IPS DF 4.7 (cell line): ENCODE results near the gene AACS.
"Not testable (repeated sequence)": the region's sequence is repeated elsewhere in the genome, so short reads cannot be mapped to it uniquely, and the experiment has no call there.

Source experiments
- DNase-seq: peaks from one replicate; pipeline ENCODE4 v3.0.0-alpha.2; 2013; ENCODE audit warnings: low spot score; ENCODE audit errors: extremely low read depth

The AACS gene

DNA sequence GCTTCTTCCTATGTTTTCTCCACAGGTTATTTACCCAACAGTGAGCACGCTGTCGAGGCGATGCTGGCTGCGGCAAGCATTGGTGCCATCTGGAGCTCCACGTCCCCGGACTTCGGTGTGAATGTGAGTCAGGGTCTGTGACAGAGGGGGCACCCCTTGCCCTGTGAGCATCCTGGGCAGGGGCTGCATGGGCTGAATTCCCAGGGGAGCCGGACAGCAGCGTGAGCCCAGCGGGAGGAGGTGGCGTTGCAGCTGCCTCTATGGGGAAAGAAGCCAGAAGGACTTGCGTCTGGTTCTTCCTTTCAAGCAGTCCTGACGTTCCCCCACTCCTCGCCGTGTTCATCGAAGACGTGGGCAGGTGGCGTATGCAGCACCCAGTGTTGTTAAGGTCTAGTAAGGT lies 26.2 kb downstream of the AACS start:
- no peak for DNase-seq

DNA sequence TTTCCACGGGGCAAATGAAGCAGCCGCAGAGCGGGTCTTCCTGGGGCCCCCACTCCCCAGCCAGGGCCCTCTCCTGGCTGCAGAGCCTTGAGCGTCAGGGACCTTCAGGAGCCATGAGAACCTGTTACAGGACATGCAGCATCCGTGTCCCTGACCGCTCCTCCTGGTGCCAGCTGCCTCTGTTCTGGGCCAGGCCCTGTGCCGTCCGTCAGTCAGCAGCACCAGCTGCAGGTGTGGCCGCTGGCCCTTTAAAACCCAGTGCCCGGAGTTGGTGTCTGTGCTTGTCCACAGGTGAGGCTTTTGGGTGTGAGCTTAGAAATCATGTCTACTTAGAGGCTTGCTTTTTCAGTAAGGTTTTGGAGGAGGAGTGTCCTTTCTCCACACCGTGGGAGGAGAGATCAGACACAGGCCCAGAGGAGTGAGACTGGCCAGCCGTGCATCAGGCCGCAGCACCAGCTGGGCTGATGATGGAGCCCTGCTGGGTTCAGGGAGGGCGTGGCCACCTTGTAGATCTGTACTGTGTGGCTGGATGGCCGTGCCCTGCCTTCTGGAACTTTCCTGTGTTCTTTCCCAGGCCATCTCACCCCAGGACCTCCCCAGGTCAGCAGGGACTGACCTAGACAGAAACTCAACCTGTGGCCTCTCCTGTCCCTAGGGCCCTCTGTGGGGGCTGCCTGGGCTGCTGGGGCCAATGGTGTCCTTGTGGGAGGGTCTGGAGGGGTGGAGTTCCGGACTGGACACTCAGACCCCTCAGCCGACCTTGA lies 27.1 kb downstream of the AACS start:
- no peak for DNase-seq

DNA sequence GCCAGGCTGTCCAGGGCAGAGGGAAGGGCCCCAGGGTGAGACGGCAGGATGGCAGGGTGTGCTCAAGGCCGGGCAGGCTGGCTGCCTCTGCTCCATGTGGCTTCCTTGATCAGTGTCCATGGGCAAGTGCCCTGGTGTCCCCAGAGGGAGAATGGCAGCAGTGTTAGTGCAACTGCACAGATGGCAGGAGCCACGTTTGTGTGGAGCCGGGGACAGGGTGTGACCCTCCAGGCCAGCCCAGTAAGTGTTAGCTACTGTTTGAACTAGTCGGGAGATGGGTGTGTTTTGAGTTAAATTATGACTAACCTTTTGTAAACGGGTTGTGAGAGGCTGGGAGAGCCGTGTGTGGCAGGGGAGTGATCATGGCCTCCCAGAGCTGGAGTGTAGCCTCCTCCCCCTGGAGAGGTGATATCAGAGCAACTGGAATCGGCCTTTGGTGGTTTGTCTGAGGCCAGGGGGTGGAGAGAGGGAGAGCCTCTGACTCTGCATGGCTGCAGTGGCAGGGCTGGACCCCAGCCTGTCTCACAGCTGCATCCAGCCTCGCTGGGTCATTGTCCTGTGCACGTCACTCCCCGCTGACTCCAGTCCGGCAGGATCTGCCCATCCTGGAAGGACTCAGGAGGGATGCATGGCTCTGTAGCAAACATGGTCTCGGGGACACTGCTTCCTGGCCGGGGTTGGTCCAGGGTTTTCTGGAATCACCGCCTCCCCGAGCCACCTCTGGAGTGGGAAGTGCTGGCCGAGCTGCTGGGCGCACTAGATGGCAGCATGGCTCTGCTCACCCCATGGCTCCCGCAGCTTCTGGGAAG lies 27.8 kb downstream of the AACS start:
- no peak for DNase-seq

DNA sequence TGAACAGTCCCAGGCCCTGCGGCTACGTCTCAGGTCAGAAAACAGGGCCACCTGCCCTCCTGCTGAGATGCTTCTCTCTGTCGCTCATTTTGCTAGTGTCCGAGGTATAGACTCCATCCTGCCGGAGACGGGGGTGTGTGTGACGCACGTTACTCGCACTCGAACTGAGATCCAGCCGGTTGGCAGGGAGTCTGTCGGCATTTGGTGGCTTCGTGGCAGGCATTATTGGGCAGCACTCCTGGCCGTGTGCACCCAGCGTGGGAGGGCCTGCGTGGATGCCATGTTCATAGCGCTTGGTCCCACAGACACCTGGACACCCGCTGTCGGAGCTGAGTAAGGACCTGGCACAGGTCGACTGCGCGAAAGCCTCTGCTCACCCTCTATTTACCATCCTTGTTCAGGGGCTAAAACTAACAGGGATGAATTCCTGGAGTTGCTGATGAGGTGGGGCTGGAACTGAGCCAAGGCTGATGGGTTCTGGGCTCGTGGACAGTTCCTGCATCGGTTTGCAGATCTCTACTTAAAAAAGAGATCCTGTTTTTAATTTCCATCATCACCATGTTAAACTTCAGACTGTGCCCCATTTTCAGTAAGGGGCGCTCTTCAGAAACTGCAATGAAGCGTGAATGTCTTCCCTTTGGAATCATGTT lies 28.6 kb downstream of the AACS start:
- no peak for DNase-seq

DNA sequence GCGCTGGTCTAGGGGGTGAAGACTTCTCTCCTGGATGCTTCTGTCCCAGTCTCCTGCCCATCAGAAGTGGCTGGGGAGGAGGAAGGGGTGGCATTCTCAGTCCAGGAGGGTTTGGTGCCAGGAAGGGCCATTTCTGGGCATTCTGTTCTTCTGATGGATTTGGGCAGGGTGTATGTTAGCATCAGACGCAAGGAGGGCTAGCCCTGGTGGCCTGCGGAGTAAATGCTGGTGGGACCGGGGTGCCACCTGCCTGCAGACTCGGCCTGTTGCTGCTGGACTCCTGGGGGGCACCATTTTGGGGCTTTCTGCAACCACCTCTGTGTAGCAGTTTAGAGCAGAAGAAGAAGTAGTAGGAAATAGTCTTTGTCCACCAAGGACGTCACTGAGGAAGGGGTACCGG lies 31.7 kb downstream of the AACS start:
- no peak for DNase-seq

DNA sequence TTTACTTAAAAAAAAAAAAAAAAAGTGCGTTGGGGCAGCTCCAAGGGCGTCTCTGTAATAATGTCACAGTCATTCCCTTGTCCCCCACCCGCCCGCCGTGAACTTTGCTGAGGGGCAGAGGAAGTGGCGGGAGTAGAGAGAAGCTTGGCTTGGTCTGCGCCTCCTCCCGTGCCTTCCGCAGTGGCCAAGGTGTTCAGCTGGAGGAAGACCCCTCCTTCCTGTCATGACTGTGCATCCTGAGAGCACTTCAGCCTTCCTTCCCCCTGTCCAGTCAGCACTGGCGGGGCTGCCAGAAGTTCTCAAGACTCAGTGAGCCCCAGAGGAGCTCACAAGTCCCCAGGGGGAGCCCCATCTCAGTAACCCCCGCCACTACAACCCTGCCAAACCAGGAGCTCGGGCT lies 32.2 kb downstream of the AACS start:
- DNase-seq = no peak

DNA sequence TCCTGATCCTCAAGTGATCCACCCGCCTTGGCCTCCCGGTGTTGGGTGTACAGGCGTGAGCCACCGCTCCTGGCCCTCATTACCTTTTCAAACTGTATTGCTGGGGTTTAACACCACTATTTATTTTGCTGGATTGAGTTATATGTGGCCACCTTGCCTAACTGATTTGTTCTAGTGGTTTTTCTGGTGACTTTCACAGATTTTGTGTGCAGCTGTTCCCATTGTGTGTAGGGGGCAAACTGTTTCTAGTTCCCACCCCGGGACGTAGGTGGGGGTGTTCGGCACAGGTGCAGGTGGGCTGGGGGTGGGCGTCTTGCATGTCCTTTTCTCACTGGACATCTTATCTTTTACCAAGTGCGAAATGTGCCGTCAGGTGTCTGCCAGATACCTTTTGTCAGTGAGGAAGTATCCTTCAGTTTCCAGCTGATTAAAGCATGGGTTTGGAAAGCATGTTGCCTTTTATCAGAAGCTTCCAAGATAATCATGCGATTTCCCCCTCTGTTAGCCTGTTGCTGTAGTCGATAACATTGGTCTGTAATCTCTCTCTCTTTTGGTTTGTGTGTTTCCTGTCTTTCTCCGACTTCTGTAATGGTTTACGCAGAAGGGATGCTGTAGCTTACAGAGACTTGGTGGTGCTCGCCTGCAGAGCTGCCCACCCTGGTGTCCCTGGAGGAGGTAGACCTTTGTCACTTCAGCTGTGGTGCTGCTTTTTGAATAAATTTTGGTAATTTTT lies 33.6 kb downstream of the AACS start:
- no peak for DNase-seq

DNA sequence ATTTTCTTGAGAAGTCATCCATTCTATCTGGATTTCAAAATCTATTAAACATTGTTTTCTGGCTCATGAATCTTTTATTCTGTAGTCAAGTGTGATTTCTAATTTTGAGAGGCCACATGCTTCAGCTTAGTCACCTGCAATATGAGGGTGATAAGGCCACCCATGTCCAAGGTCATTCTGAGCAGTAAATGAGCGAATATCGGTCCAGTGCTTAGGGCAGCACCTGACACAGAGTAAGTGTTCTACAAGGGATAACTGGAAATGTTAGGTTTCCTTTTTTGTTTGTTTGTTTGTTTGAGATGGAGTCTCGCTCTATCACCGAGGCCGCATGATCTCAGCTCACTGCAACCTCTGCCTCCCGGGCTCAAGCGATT lies 34.2 kb downstream of the AACS start:
- no peak for DNase-seq

DNA sequence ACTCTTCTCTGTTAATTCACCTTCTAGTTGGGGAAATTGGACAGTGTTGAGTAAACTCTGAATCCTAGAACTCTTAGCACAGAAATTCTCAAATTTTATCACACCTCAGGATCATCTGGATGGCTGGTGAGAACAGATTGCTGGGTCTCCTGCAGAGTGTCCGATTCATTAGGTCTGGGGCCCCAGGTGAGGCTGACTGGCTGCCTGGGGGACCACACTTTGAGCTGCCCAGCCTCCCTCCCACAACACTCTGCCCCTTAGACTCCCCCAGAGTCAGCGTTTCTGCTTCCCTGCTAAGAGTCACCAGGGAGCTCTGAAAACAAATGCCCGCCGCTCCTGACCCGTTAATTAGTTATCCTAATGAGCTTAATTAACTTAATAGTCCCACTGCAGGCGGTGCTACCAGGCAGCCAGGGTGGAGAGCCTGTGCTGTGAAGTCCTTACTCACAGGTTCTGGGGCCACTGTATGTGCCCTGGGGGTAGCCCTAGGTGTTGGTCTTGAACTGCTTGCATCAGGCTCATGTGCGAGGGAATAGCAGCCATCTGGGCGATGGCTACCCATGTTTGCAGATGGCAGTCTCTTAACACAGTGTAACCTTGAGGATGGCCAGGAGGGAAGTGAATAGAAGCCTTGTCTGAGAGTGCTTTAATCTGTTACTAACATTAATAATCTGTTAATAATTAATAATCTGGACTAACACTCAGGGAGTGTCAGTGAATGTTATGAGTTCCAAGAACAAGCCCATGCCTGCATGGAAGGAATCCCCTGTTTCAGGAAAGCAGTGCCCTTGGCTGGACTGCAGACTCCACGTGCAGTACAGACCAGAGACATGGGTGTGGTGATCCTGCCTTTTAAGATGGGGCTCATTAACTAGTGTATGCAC lies 35.6 kb downstream of the AACS start:
- no peak for DNase-seq

DNA sequence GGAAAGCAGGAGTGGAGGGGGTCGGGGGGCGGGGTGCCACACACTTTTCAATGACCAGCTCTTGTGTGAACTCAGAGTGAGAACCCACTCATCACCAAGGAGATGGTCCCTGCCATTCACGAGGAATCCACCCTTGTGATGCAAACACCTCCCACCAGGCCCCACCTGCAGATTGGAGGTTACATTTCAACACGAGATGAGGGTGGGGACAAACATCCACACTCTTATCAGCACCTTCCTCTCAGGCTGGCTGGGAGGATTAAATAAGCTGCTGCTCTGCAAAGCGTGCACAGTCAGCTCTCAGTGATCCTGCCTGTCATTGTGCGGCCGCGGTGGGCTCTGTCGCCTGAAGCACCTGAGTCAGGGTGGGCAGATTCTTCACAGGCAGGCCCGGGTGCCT lies 39.7 kb downstream of the AACS start:
- no peak for DNase-seq

DNA sequence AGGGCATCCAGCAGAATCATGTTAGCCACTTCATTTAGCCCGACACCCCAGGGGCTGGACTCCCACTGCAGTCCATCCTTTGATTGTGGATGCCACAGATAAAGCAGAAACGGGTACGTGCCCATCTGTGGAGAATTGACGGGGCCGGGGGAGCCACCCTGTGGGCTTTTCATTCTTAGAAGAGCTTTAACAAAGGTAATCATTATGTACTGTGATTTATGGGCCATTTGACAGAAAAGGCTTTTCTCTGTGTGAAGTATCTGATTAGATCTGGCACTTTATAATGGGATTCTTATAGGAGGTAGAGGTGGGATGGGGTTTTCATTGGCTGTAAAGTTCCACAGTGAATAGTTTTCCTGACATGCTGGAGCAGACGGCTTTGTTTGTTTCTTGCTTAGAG lies 40.4 kb downstream of the AACS start:
- DNase-seq = no peak

DNA sequence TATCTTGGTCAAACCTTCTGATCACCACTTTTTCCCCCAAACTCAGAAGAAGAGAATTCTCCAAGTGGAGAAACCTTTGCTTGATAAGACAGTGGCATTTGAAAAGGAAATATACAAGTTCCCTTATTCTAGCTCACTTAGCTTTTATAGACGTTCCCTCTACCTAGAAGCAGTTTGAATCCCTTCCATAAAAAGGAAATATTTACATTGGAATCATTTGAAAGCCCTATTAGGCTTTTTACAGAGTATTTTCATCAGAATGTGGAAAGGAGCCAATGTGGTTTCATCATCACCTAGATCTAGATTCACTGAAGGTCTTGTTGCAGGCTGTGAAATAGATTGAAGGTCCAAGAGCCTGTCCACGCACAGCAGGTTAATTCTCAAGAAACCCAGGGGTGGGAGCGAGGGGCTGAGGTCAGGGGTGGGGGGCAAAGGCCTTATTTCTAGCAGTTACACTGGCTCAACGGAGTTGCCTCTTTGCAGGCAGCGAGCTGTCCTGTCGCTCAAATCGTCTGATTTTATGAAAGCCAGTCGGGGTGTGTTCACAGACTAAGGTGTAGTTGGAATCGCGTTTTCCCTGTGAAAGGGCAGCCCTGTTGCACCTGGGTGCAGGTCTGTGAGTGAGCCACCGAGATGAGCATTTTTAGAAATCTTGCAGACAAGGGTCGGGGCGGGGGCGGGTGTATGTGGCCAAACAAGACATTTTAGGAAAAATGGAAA lies 45.6 kb downstream of the AACS start:
- DNase-seq = no peak

DNA sequence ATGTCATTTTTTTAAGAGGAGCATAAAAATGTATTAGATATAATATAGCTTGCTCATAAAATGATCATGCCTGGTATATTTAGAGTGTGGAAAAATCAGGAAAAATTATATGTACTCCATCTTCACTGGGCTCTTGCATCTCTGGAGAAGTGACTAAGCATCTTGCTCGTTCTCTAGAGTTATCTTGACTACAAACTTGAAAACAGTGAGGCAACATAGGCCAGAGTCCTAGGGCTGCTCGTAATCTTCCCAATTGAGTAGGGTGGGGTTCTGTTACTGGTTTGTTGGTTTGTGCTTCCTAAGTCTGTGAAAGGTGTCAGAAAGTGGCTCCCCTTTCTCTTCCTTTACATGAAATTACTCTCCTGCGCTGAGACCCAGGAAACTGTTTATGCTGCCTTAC lies 46.2 kb downstream of the AACS start:
- no peak for DNase-seq

DNA sequence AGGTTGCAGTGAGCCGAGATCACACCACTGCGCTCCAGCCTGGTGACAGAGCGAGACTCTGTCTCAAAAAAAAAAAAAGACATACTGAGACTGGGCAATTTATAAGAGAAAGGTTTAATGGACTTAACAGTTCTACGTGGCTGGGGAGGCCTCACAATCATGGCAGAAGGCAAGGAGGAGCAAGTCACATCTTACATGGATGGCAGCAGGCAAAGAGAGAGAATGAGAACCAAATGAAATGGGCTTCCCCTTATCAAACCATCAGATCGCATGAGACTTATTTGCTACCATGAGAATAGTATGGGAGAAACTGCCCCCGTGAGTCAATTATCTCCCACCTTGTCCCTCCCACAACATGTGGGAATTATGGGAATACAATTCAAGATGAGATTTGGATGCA lies 47.4 kb downstream of the AACS start:
- not testable (repeated sequence) for DNase-seq

DNA sequence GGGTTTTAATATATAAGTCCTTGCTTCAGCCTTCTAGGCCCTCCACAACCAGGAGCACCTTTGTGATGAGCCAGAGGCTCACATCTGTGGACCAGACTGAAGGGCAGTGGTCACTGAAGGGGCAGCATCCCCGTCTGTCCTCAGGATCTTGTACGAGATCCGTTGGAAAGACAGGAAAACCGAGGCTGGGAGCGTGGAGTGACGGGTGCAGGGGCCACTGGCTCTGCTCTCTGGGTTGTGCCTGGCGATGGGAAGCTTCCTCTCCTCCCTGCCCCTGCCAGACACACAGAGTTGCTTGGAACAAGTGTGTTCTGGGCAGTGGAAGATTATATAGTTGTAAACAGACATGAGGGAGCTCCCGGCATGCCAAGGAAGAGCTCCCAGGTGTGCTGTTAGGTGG lies 48.0 kb downstream of the AACS start:
- DNase-seq = no peak

DNA sequence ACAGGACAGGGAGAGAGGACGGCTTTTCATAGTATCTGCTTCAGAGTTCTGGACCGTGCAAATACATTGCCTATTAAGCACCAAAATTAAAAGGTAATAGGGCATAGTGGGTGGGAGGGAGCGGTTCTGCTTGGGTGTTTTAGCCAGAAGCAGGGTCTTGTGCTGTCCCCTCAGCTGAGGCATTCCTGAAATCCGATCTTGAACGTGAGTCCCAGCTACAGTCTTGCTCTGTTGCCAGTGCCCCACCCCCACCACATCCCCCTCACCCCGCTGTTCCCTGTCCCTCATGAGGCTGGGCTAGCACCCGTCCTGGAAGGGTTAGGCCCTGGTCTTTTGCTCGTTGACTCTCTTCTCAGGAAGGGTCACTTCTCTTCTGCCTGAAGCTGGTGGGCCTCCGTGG lies 48.6 kb downstream of the AACS start:
- no peak for DNase-seq

DNA sequence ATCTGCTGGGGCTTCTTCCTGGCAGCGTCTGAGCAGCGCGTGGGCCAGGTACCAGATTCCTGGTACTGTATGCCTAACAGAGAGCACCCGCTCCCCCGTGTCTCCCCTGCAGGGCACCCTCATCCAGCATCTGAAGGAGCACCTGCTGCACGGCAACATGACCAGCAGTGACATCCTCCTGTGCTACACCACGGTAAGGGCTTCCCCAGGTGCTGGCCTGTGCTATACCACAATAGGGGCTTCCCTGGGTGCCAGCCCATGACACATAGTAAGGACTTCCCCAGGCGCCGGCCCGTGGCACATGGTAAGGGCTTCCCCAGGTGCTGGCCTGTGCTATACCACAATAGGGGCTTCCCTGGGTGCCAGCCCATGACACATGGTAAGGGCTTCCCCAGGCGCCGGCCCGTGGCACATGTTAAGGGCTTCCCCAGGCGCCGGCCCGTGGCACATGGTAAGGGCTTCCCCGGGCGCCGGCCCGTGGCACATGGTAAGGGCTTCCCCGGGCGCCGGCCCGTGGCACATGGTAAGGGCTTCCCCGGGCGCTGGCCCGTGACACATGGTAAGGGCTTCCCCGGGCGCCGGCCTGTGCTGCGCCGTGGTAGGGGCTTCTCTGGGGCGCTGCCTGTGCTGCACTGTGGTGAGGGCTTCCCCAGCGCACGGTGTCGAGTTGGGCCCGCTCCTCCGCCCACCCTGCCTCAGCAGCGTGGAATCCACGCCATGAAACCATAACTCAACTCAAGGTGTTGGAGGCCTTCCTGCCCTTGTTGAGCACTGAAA lies 49.3 kb downstream of the AACS start:
- DNase-seq = no peak

DNA sequence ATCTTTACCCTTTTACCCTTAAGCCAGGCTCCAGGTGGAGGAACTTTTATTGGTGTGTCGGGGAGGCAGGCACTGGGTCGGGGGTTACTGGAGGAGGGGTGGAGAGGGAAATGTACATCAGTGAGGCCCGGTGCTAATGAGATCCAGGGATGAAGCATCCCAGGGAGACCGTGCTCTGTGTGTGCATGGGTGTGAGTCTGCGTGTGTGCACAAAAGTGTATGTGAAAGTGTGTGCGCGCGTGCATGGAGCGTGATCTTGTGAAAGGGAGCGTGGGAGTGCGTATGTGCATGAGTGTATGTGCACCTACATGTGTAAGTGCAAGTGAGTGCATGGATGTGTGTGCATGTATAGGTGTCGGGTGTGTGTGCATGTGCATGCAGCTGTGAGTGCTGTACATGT lies 55.3 kb downstream of the AACS start:
- DNase-seq = no peak

DNA sequence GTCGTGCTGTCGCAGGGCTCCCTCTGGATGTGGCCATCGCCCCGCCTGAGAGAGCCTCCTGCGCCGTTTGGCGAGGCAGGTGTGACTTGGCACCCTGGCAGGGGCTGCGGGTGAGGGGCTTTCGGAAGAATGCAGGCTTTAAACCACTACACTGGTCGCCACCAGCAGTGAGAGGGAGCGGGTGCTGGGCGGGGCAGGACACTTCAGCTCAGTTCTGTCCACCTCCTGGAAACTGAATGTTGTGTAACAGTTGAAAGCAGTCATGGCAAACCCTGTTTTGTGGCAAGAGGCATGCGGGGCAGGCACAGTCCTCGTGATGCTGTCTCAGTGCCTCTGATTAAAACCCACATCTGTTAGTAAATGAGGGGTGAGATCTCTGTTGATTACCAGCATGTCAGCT lies 55.9 kb downstream of the AACS start:
- no peak for DNase-seq
